ENCODE data around the gene IGFN1.

- no peak for TF ChIP-seq PKNOX1 (IDR thresholded peaks at IDR 0.05)
- TF ChIP-seq ARNT (IDR thresholded peaks at IDR 0.05): no peak
- TF ChIP-seq FOXK2 (IDR thresholded peaks at IDR 0.05): no peak
- TF ChIP-seq LEF1 (IDR thresholded peaks at IDR 0.05; ENCODE audit: borderline replicate concordance): no peak
Observed at GRCh38 chr1:201215531-201216357, 25.1 kb downstream of the IGFN1 start.

All from HEK293T (cell line).